SIG-M5 treated with dmso at 0.1 percent for 504 hours (cell line): ENCODE measurements around the gene USP28.
A peak's percentile ranks its signal among the peaks of the same experiment; 100 is the strongest.
"Not testable (repeated sequence)": the region's sequence is repeated elsewhere in the genome, so short reads cannot be mapped to it uniquely, and the experiment has no call there.

Experiments
- DNase-seq: peaks from one replicate; lab custom pipeline; 2025; ENCODE audit not compliant: unreplicated experiment; lab: John Stamatoyannopoulos, UW

The USP28 gene

DNA sequence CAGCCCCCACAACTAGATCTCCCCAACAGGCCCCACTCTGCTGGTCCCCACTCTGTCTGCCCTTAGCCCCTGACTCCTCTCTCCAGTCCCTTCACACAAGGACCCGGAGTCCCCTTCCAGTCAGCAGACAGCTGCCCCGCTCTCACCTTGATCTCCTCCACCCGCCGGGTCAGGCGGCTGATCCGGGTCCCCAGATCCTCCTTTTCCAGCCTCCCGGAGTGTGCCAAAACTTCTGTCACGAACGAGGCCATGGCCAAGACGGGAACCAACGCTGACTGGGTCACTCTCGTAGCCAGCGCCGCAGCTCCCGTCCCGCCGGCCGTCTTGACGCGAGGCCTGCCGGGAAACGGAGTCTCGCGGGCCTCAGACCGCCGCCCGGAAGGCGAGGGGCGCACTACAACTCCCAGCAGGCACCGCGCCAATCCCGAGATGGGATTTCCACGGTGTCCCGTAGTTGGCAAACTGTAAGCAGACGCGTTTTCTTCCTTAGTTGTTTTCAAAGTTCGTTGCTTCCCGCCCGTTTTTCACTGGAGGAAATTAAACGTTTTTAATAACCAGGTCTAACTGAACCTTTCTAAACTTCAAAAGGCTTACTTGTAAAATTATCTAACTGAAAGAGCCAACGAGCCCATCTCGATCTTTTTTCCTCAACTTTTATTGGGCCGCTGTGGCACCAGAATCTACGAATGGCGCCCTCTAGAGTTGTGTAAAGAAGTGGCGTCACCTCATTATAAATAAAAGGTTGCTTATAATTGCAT, 101.8 kb downstream of the USP28 start, which contains the start of gene ZW10:
Gene ZW10 (minus strand): TSS at position 277 of the 758 bp plus-strand sequence. CDS start 26 bp downstream, at position 251.
- DNase-seq: peak; percentile 90

- no peak for DNase-seq
Measured at GRCh38 chr11:113773092-113773415, 102.3 kb downstream of the USP28 start.

DNA sequence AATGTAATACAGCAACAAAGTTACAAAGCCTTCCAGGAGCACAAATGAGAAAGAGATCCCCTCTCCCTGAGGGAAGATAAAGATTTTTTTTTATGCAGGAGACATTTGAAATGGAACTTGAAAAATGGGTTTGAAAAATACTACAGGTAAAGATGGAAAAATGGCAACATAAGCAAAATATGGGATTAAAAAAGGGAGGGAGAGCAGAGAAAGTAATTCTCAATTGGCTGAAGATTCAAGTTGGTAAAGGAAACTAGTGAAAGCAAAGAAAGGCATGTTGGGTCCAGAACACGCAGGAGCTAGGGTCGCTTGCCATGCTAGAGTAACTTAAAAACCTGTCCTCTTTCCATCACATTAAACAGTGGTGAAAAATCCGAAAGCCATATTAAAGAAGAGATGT, 103.4 kb downstream of the USP28 start:
- no peak for DNase-seq

DNA sequence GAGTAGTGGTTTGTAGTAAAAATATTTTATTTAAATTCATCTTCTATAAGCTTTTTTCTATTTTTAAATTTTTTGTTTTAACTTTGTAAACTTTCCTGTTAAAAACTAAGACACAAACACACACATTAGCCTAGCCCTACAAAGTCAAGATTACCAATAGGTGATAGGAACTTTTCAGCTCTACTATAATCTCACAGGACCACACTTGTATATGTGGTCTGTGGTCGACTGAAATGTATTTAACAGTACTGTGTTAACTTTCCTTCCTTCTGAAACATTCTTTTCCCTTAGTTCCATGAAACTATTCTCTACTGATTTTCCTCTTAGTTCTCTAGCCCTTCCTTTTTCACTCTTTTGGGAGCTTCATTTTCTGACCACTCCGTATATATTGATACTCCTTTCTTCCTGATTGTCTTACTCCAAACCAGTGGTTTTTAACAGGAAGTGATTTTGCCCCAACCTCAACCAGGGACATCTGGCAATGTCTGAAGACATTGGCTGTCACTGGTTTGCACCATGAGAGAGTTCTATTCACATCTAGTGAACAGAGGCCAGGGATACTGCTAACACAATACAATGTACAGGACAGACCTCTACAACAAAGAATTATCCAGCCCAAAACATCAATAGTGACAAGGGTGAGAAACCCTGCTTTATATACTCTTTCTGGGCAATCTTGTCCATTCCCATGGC, 110.7 kb downstream of the USP28 start:
- DNase-seq: no peak

DNA sequence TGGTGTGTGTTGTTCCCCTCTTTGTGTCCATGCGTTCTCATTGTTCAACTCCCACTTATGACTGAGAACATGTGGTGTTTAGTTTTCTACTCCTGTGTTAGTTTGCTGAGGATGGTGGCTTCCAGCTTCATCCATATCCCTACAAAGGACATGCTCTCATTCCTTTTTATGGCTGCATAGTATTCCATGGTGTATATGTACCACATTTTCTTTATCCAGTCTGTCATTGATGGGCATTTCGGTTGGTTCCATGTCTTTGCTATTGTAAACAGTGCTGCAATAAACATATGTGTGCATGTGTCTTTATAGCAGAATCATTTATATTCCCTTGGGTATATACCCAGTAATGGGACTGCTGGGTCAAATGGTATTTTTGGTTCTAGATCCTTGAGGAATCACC, 112.3 kb downstream of the USP28 start:
- DNase-seq: not testable (repeated sequence)

- no peak for DNase-seq
Measured at GRCh38 chr11:113760241-113760640, 115.1 kb downstream of the USP28 start.

GRCh38 chr11:113752932-113753331, 122.4 kb downstream of the USP28 start:
- no peak for DNase-seq
